H1 (cell line): ENCODE results near the gene NDUFB3. TPM values are rescaled to one million over a fixed set of nuclear protein-coding genes. Genes with fewer than 3 reads are reported as not detected.
"Not testable (repeated sequence)": the region's sequence is repeated elsewhere in the genome, so short reads cannot be mapped to it uniquely, and the experiment has no call there.

ENCODE experiments used
- CTCF ChIA-PET: fragments of 300-600 bp; sonication (Branson Sonifier 250); formaldehyde crosslinking; loops from one replicate; lab custom pipeline; 2021; ENCODE audit not compliant: partially characterized antibody; lab: Charles Lee
- POLR2A ChIA-PET: fragments of 300-600 bp; sonication (Branson Sonifier 250); formaldehyde crosslinking; loops from one replicate; lab custom pipeline; 2021; ENCODE audit warnings: inconsistent platforms; ENCODE audit not compliant: partially characterized antibody; lab: Charles Lee
- DNase-seq, 2 experiments: peaks; one replicate each; pipeline versions ENCODE4 v3.0.0 to v3.0.0-alpha.2; 2010 to 2022; ENCODE audit warnings: low spot score in 2 of 2, low read depth in 1 of 2, mixed read lengths in 1 of 2
- FAIRE-seq: peaks from 2 replicates; lab custom pipeline; 2011; peaks lifted over from hg19 to GRCh38; lab: Jason Lieb, UNC
- H2AFZ ChIP-seq: 2 replicates; pipeline ENCODE4 v1.8.1; 2012; ENCODE audit warnings: low read length, inconsistent platforms
- H2AK5ac ChIP-seq: 2 replicates; pipeline ENCODE4 v1.6.1; 2013; ENCODE audit warnings: low read depth, low read length
- H2BK120ac ChIP-seq: replicated peaks from 2 replicates; pipeline ENCODE3; 2013; ENCODE audit warnings: low read depth, low read length, inconsistent platforms
- H2BK12ac ChIP-seq: 2 replicates; pipeline ENCODE4 v1.6.1; 2013; ENCODE audit warnings: low read depth, low read length
- H2BK15ac ChIP-seq: 2 replicates; pipeline ENCODE4 v1.6.1; 2013; ENCODE audit warnings: low read length
- H2BK20ac ChIP-seq: 2 replicates; pipeline ENCODE4 v1.6.1; 2013; ENCODE audit warnings: low read length
- H2BK5ac ChIP-seq: 2 replicates; pipeline ENCODE4 v1.6.1; 2013; ENCODE audit warnings: low read depth, low read length
- H3K14ac ChIP-seq: 2 replicates; pipeline ENCODE4 v1.6.1; 2013; ENCODE audit warnings: inconsistent platforms; ENCODE audit not compliant: insufficient read length
- H3K18ac ChIP-seq: 2 replicates; pipeline ENCODE4 v1.6.1; 2013; ENCODE audit warnings: low read length; ENCODE audit errors: extremely low read depth
- H3K23ac ChIP-seq: 2 replicates; pipeline ENCODE4 v1.6.1; 2013; ENCODE audit warnings: inconsistent platforms; ENCODE audit not compliant: insufficient read length
- H3K23me2 ChIP-seq: 2 replicates; pipeline ENCODE4 v1.6.1; 2013; ENCODE audit warnings: low read depth, low read length
- H3K27ac ChIP-seq: 2 replicates; pipeline ENCODE4 v1.6.1; 2011; ENCODE audit warnings: low read depth, low read length, inconsistent platforms
- H3K27me3 ChIP-seq, 4 experiments: replicated peaks in 1 of 4; 1 replicate in 1 of 4; 2 replicates in 3 of 4; pipeline versions ENCODE4 v1.6.1 to v1.8.1; 2011 to 2013; ENCODE audit warnings: low read length in 3 of 4, mild to moderate bottlenecking in 3 of 4, inconsistent platforms in 2 of 4, mixed read lengths in 2 of 4, moderate library complexity in 1 of 4; ENCODE audit not compliant: control insufficient read depth in 3 of 4, insufficient read depth in 3 of 4; ENCODE audit errors: extremely low read depth in 1 of 4
- H3K36me3 ChIP-seq, 4 experiments: 2 replicates each; pipeline versions ENCODE4 v1.6.1 to v1.8.1; 2011 to 2013; ENCODE audit warnings: mild to moderate bottlenecking in 4 of 4, low read length in 3 of 4, moderate library complexity in 2 of 4, control low read depth in 1 of 4, inconsistent platforms in 1 of 4; ENCODE audit not compliant: insufficient read depth in 4 of 4, control insufficient read depth in 2 of 4
- H3K4ac ChIP-seq: replicated peaks from 2 replicates; pipeline ENCODE3; 2013; ENCODE audit warnings: low read length, low read depth, mixed read lengths, inconsistent platforms; ENCODE audit not compliant: insufficient read length
- H3K4me1 ChIP-seq, 4 experiments: replicated peaks in 1 of 4; 1 replicate in 1 of 4; 2 replicates in 3 of 4; pipeline versions ENCODE4 v1.6.1 to v1.8.1; 2011 to 2013; ENCODE audit warnings: low read length in 3 of 4, inconsistent platforms in 2 of 4, mixed read lengths in 1 of 4; ENCODE audit not compliant: insufficient read depth in 4 of 4, control insufficient read depth in 3 of 4
- H3K4me2 ChIP-seq, 2 experiments: 2 replicates each; pipeline versions ENCODE4 v1.6.1 to v1.8.1; 2011 to 2013; ENCODE audit warnings: low read depth in 2 of 2, low read length in 2 of 2, control low read depth in 1 of 2, inconsistent platforms in 1 of 2, mild to moderate bottlenecking in 1 of 2; ENCODE audit not compliant: insufficient read depth in 1 of 2
- H3K4me3 ChIP-seq, 4 experiments: fragments of 200-600, 300-600 bp in 1 of 4; sonication (generic), shearing (Covaris generic), sonication (Bioruptor Twin) in 1 of 4; 2 replicates each; pipeline versions ENCODE4 v1.5.1 to v1.8.1; 2011 to 2016; ENCODE audit warnings: low read length in 4 of 4, low read depth in 3 of 4, control low read depth in 2 of 4, inconsistent platforms in 2 of 4, mild to moderate bottlenecking in 2 of 4, mixed read lengths in 1 of 4, moderate library complexity in 1 of 4; ENCODE audit not compliant: insufficient read depth in 2 of 4; ENCODE audit errors: extremely low read depth in 1 of 4
- H3K56ac ChIP-seq: replicated peaks from 2 replicates; pipeline ENCODE3; 2013; ENCODE audit warnings: low read depth, mild to moderate bottlenecking, mixed read lengths, low read length, inconsistent platforms; ENCODE audit not compliant: insufficient read length
- H3K79me1 ChIP-seq: 2 replicates; pipeline ENCODE4 v1.6.1; 2013; ENCODE audit warnings: low read depth, low read length, control low read depth
- H3K79me2 ChIP-seq, 2 experiments: 2 replicates each; pipeline versions ENCODE4 v1.6.1 to v1.8.1; 2012 to 2013; ENCODE audit warnings: low read length in 2 of 2, mild to moderate bottlenecking in 2 of 2, inconsistent platforms in 1 of 2; ENCODE audit not compliant: insufficient read depth in 2 of 2, control insufficient read depth in 1 of 2
- H3K9ac ChIP-seq, 4 experiments: replicated peaks in 1 of 4; 1 replicate in 1 of 4; 2 replicates in 3 of 4; pipeline versions ENCODE4 v1.6.1 to v1.8.1; 2011 to 2013; ENCODE audit warnings: low read depth in 3 of 4, low read length in 3 of 4, control low read depth in 2 of 4, mild to moderate bottlenecking in 2 of 4, moderate library complexity in 2 of 4, inconsistent platforms in 1 of 4; ENCODE audit errors: extremely low read depth in 1 of 4
- H3K9me3 ChIP-seq, 2 experiments: 2 replicates each; pipeline versions ENCODE4 v1.6.1 to v1.8.1; 2012 to 2013; ENCODE audit warnings: mild to moderate bottlenecking in 2 of 2, moderate library complexity in 2 of 2, control low read depth in 1 of 2, inconsistent platforms in 1 of 2, low read depth in 1 of 2, low read length in 1 of 2, mixed read lengths in 1 of 2; ENCODE audit not compliant: insufficient read depth in 2 of 2
- H4K20me1 ChIP-seq, 2 experiments: replicated peaks in 1 of 2; 2 replicates each; pipeline versions ENCODE3 to v1.8.1; 2011 to 2013; ENCODE audit warnings: inconsistent platforms in 2 of 2, low read length in 2 of 2, mild to moderate bottlenecking in 1 of 2; ENCODE audit not compliant: insufficient read depth in 2 of 2, control insufficient read depth in 1 of 2
- H4K5ac ChIP-seq: 2 replicates; pipeline ENCODE4 v1.6.1; 2013; ENCODE audit warnings: low read length, low read depth, mixed read lengths, inconsistent platforms; ENCODE audit not compliant: insufficient read length
- H4K8ac ChIP-seq: 2 replicates; pipeline ENCODE4 v1.8.0; 2013; ENCODE audit warnings: mild to moderate bottlenecking, moderate library complexity, low read length, inconsistent platforms; ENCODE audit not compliant: insufficient read depth; ENCODE audit errors: extremely low read depth
- H4K91ac ChIP-seq: replicated peaks from 2 replicates; pipeline ENCODE3; 2013; ENCODE audit warnings: low read length, mixed read lengths, inconsistent platforms; ENCODE audit not compliant: insufficient read length
- WGBS, 2 experiments: shearing (Covaris generic) in 1 of 2; methylation state at CpG; one replicate each; pipeline versions ENCODE4 v1.1.6 to v1.1.7; 2013 to 2015; ENCODE audit warnings: low lambda C conversion rate in 2 of 2, mixed read lengths in 2 of 2, inconsistent platforms in 1 of 2, low coverage in 1 of 2, missing lambda C conversion rate in 1 of 2; ENCODE audit not compliant: insufficient replicate concordance in 2 of 2, insufficient coverage in 1 of 2, insufficient read length in 1 of 2; ENCODE audit errors: extremely low coverage in 1 of 2, missing lambda C conversion rate in 1 of 2; 5-methylcytosine and 5-hydroxymethylcytosine counted together
- polyA plus RNA-seq, 7 experiments: library from polyadenylated mRNA; depleted of rRNA in 3 of 7; stranded (reverse) in 5 of 7; unstranded in 2 of 7; fragments of >200 nt in 5 of 7; fragments of 200-250 nt in 2 of 7; gene quantifications; 1 replicate in 5 of 7; 2 replicates in 1 of 7; 4 replicates in 1 of 7; pipeline versions ENCODE4 v1.2.1 to v1.2.3, GENCODE V29; 2011 to 2013; ENCODE audit warnings: missing spikeins in 2 of 7, mixed read lengths in 2 of 7
- total RNA-seq: library from RNA; stranded (reverse); fragmentation: NEBNext Ultra II Directional; extraction: Animal tissue kit (Norgen Biotek cat#: 25700); gene quantifications from 2 replicates; pipeline ENCODE4 v1.2.1, GENCODE V29; 2021

Gene NDUFB3
- total and polyA plus RNA-seq, 2 of the 8 experiments (the other 6 are each of a cell fraction or from before 2014, with no cell fraction given), result 38.2 to 55.3 TPM

DNA sequence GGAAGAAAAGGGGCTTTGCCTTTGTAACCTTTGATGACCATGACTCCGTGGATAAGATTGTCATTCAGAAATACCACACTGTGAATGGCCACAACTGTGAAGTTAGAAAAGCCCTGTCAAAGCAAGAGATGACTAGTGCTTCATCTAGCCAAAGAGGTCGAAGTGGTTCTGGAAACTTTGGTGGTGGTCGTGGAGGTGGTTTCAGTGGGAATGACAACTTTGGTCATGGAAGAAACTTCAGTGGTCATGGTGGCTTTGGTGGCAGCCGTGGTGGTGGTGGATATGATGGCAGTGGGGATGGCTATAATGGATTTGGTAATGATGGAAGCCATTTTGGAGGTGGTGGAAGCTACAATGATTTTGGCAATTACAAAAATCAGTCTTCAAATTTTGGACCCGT, 8.3 kb upstream of the NDUFB3 start:
- H3K9ac ChIP-seq, H3K23me2 ChIP-seq, H2BK12ac ChIP-seq, DNase-seq, H2BK20ac ChIP-seq, H3K79me1 ChIP-seq, H3K27me3 ChIP-seq, H3K4ac ChIP-seq, H2AK5ac ChIP-seq, H3K56ac ChIP-seq, FAIRE-seq, H3K9me3 ChIP-seq, H3K36me3 ChIP-seq, H2BK15ac ChIP-seq, H3K14ac ChIP-seq, H3K27ac ChIP-seq, H3K4me3 ChIP-seq, H4K20me1 ChIP-seq, H3K4me1 ChIP-seq, H2BK5ac ChIP-seq, H2AFZ ChIP-seq, H3K79me2 ChIP-seq, POLR2A ChIA-PET, H3K4me2 ChIP-seq, H4K8ac ChIP-seq, H3K23ac ChIP-seq, H3K18ac ChIP-seq, H2BK120ac ChIP-seq, H4K91ac ChIP-seq, H4K5ac ChIP-seq: not testable (repeated sequence)
- CTCF ChIA-PET, result interaction anchor here (0.6 kb wide), 1 partner anchor 213 kb away, joined by 3 read pairs; no protein-coding TSS in a partner anchor
- WGBS, 2 experiments, result 85% methylated on average over 5 of the region's 5 CpGs; no CpG with 5 or more reads in 1 of the 2 experiments
